ENCODE measurements around the gene CIZ1.

Gene CIZ1

DNA sequence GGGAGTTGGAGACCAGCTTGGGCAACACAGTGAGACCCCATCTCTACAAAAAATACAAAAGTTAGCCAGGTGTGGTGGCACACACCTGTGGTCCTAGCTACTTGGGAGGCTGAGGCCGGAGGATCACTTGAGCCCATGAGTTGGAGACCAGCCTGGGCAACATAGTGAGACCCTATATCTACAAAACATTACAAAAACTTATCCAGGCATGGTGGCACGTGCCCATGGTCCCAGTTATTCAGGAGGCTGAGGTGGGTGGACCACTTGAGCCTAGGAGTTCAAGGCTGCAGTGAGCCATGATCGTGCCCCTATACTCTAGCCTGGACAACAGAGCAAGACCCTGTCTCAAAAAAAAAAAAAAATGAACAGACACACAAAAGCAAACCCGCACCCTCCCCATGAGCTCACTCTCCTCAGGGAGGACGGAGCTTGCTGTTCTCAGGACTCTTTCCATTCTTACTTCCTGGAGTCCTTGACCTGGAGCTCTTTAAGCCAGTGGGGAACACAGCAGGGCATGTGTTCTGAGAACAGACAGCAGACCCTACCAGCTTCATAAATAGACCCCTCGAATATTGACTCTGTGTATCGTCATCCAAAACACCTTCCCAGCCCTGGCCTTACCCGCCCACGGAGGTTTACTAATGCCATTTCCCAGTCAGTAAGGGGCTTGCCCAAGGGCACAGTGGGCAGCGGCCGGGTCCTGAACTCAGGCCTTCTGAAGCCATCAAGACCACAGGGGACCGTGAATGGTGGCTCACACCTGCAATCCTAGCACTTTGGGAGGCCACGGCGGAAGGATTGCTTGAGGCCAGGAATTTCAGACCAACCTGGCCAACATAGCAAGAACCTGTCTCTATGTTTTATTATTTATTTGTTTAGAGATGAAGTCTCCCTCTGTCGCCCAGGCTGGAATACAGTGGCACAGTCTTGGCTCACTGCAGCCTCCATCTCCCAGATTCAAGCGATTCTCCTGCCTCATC lies 75.0 kb downstream of the CIZ1 start:
- no peak for DNase-seq (ENCODE audit: low read depth)
- TF ChIP-seq, protein P1, sequence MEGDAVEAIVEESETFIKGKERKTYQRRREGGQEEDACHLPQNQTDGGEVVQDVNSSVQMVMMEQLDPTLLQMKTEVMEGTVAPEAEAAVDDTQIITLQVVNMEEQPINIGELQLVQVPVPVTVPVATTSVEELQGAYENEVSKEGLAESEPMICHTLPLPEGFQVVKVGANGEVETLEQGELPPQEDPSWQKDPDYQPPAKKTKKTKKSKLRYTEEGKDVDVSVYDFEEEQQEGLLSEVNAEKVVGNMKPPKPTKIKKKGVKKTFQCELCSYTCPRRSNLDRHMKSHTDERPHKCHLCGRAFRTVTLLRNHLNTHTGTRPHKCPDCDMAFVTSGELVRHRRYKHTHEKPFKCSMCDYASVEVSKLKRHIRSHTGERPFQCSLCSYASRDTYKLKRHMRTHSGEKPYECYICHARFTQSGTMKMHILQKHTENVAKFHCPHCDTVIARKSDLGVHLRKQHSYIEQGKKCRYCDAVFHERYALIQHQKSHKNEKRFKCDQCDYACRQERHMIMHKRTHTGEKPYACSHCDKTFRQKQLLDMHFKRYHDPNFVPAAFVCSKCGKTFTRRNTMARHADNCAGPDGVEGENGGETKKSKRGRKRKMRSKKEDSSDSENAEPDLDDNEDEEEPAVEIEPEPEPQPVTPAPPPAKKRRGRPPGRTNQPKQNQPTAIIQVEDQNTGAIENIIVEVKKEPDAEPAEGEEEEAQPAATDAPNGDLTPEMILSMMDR (IDR thresholded peaks at IDR 0.05; ENCODE audit: control insufficient read depth, extremely low read depth, insufficient read depth) = no peak
- no peak overlapping the region for H3K4me3 ChIP-seq (ENCODE audit: low read depth, low read length)
